Spleen (tissue), 11 donors: Measurements from ENCODE around the gene CD2. TPM values are rescaled to one million over a fixed set of nuclear protein-coding genes. Genes with fewer than 3 reads are reported as not detected.

ENCODE experiments used
- DNase-seq: peaks from one replicate; pipeline ENCODE4 v3.0.0-alpha.2; 2020
- H3K27ac ChIP-seq, 8 donors: fragments of 200-600 bp; sonication (generic) in 7 of 8; 1 replicate in 4 of 8; 2 replicates in 4 of 8; pipeline versions ENCODE4 v1.5.0 to v1.8.0; 2016 to 2021; ENCODE audit warnings: inconsistent platforms in 4 of 8, mild to moderate bottlenecking in 4 of 8, moderate library complexity in 1 of 8
- H3K27me3 ChIP-seq, 7 donors: fragments of 200-600 bp; sonication (generic) in 6 of 7; replicated peaks in 1 of 7; 1 replicate in 4 of 7; 2 replicates in 3 of 7; pipeline versions ENCODE4 v1.5.0 to v1.8.0; 2016 to 2021; ENCODE audit warnings: inconsistent platforms in 3 of 7, mild to moderate bottlenecking in 1 of 7
- H3K36me3 ChIP-seq, 6 donors: fragments of 200-600 bp; sonication (generic) in 5 of 6; 1 replicate in 4 of 6; 2 replicates in 2 of 6; pipeline versions ENCODE4 v1.5.0 to v1.8.0; 2016 to 2021; ENCODE audit warnings: inconsistent platforms in 2 of 6
- H3K4me1 ChIP-seq, 6 donors: fragments of 200-600 bp; sonication (generic) in 5 of 6; 1 replicate in 3 of 6; 2 replicates in 3 of 6; pipeline versions ENCODE4 v1.5.0 to v1.8.0; 2016 to 2021; ENCODE audit warnings: inconsistent platforms in 3 of 6
- H3K4me3 ChIP-seq, 8 donors: fragments of 200-600 bp; sonication (generic) in 7 of 8; 1 replicate in 4 of 8; 2 replicates in 4 of 8; pipeline versions ENCODE4 v1.5.0 to v1.8.0; 2016 to 2021; ENCODE audit warnings: inconsistent platforms in 4 of 8, mild to moderate bottlenecking in 4 of 8, moderate library complexity in 2 of 8
- H3K9me3 ChIP-seq, 8 donors: fragments of 200-600 bp; sonication (generic) in 7 of 8; 1 replicate in 4 of 8; 2 replicates in 4 of 8; pipeline versions ENCODE4 v1.5.0 to v1.8.0; 2016 to 2021; ENCODE audit warnings: inconsistent platforms in 4 of 8
- POLR2A ChIP-seq, 3 donors: fragments of 450-650 bp; IDR thresholded peaks; one replicate each; pipeline ENCODE4 v1.5.1; 2017; ENCODE audit warnings: antibody characterized with exemption in 3 of 3, mild to moderate bottlenecking in 1 of 3
- POLR2AphosphoS5 ChIP-seq, 3 donors: sonication (generic); formaldehyde crosslinking; IDR thresholded peaks; one replicate each; pipeline ENCODE4 v1.5.1; 2017; ENCODE audit warnings: antibody characterized with exemption in 3 of 3
- WGBS, 5 donors: extraction: QIAGEN DNeasy Blood & Tissue Kit in 3 of 5; methylation state at CpG; one replicate each; pipeline versions ENCODE4 v1.1.5 to v1.1.7; 2013 to 2018; 5-methylcytosine and 5-hydroxymethylcytosine counted together
- intact Hi-C: fragments of 100-400 bp; cut with DNase I; formaldehyde crosslinking; loops from one replicate; pipeline ENCODE4 v1.15.0; 2023; ENCODE audit warnings: low total_unique reads
- polyA plus RNA-seq, 3 donors: library from polyadenylated mRNA; stranded (reverse); fragments of 200-250 nt; gene quantifications; one replicate each; pipeline ENCODE4 v1.2.1, GENCODE V29; 2013
- total RNA-seq, 7 donors: library from RNA; depleted of rRNA in 3 of 7; stranded (reverse); fragments of >200 nt in 3 of 7; fragmentation: NEBNext Ultra II Directional in 4 of 7; extraction: Animal tissue kit (Norgen Biotek cat#: 25700) in 4 of 7; gene quantifications; one replicate each; pipeline versions ENCODE4 v1.1.0 to v1.2.1, GENCODE V29; 2016 to 2021
- TF ChIP-seq, protein P1 (sequence below), 11 experiments: fragments of 200-600 bp in 7 of 11; fragments of 450-650 bp in 4 of 11; sonication (generic) in 4 of 11; IDR thresholded peaks in 8 of 11; conservative IDR thresholded peaks in 3 of 11; 1 replicate in 7 of 11; 2 replicates in 4 of 11; pipeline versions ENCODE4 v1.4.0 to v1.8.0; 2016 to 2021; ENCODE audit warnings: antibody characterized with exemption in 11 of 11, inconsistent platforms in 4 of 11, mild to moderate bottlenecking in 1 of 11
- donor health status: healthy with polysubstance abuse.
- donor health status: DM: no; HTN: no; CAD: no; lungs with moderate emphysema.
- donor health status: DM: no; HTN: no; CAD: no.
- donor health status: Bipolar disorder and iron deficiency.
- donor health status: healthy.
- donor health status: DM: no; HTN: no; CAD: no.
- donor health status: DM: yes; HTN: yes; CAD: no.

CD2 gene
- total and polyA plus RNA-seq, 10 donors: 21.6 to 50.5 (median 30.1) TPM

DNA sequence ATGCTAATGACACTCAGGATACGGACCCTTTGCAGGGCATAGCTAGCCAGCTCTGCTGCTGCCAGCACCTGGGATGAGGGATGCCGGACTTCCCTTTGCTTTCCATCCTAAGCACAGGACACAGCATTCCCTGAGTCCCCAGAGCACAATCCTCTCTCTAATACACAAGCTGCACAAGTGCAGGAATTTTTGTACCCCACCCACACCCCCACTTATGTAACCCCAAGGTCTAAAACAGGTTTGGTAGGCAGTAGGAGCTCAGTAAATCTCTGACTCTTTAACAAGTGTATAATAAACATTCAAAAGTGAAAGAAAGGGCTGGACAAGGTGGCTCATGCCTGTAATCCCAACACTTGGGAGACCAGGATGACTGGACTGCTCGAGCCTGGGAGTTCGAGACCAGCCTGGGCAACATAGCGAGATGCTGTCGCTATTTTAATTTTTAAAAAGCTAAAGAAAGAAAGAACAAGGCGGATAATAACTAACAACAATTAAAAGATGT, 44.5 kb upstream of the CD2 start:
- no peak overlapping the region for H3K4me3 ChIP-seq
- H3K9me3 ChIP-seq: no peaks in the 10 kb centered on the region
- intact Hi-C loops: no loop called here
- DNase-seq: no peak
- H3K27me3 ChIP-seq: no peaks in the 10 kb centered on the region
- H3K4me1 ChIP-seq: no peaks in the 10 kb centered on the region
- no peak overlapping the region for H3K27ac ChIP-seq
- no peaks in the 10 kb centered on the region for H3K36me3 ChIP-seq
- 91 to 97% (median 94%) methylated on average over 7 of the region's 7 CpGs for WGBS, 5 donors
- TF ChIP-seq POLR2A (IDR thresholded peaks at IDR 0.05) (no peak), POLR2AphosphoS5 (IDR thresholded peaks at IDR 0.05) (no peak)
- TF ChIP-seq, protein P1, sequence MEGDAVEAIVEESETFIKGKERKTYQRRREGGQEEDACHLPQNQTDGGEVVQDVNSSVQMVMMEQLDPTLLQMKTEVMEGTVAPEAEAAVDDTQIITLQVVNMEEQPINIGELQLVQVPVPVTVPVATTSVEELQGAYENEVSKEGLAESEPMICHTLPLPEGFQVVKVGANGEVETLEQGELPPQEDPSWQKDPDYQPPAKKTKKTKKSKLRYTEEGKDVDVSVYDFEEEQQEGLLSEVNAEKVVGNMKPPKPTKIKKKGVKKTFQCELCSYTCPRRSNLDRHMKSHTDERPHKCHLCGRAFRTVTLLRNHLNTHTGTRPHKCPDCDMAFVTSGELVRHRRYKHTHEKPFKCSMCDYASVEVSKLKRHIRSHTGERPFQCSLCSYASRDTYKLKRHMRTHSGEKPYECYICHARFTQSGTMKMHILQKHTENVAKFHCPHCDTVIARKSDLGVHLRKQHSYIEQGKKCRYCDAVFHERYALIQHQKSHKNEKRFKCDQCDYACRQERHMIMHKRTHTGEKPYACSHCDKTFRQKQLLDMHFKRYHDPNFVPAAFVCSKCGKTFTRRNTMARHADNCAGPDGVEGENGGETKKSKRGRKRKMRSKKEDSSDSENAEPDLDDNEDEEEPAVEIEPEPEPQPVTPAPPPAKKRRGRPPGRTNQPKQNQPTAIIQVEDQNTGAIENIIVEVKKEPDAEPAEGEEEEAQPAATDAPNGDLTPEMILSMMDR (IDR thresholded peaks at IDR 0.05 in 8 of 11, conservative IDR thresholded peaks at IDR 0.05 in 3 of 11): no peak

DNA sequence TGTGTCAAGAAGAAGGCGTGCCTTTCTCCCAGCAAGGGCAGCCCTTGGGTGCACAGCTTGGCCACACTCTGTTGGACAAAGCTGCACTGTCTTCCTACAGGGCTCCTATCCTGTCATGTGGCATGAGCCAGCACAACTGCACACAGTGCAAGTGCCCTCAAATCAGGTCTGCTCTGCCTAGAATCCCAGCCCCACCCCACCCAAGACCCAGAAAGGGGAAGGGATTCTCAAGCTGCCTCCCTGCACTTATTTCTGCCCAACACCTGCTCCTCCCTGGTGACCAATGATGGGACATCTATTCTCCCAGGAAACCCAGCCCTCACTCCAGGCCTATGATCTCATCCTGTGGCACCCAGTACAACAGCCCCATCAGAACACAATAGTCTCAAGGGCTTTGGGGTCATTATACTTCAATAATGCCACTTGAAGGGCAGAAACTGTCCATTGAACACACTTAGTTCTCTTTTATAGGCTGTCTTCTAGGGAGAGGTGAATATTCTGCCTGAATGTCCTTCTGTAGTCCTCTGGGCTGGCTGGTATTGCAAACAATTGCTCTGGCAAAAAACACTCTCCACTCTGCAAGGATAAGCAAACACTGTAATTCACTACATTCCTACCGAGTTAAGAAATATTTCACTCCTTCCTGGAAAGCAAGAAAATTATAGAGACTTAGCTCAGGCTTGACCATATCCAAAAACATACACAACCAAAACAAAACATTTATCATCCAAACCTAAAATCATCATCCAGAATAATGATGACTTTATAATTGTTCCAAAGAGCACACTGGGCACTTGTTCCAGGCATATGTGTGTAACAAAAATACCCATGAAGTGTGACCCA, 43.6 kb upstream of the CD2 start:
- TF ChIP-seq POLR2AphosphoS5 (IDR thresholded peaks at IDR 0.05) (no peak), POLR2A (IDR thresholded peaks at IDR 0.05) (no peak)
- TF ChIP-seq, protein P1 (IDR thresholded peaks at IDR 0.05 in 8 of 11, conservative IDR thresholded peaks at IDR 0.05 in 3 of 11): no peak
- H3K27me3 ChIP-seq: no peaks in the 10 kb centered on the region
- H3K4me3 ChIP-seq: no peak overlapping the region
- no peak for DNase-seq
- H3K9me3 ChIP-seq: no peaks in the 10 kb centered on the region
- intact Hi-C loops: no loop called here
- WGBS, 5 donors: 84 to 90% (median 87%) methylated on average over 2 of the region's 2 CpGs
- no peaks in the 10 kb centered on the region for H3K36me3 ChIP-seq
- H3K27ac ChIP-seq: no peak overlapping the region
- H3K4me1 ChIP-seq: no peaks in the 10 kb centered on the region

DNA sequence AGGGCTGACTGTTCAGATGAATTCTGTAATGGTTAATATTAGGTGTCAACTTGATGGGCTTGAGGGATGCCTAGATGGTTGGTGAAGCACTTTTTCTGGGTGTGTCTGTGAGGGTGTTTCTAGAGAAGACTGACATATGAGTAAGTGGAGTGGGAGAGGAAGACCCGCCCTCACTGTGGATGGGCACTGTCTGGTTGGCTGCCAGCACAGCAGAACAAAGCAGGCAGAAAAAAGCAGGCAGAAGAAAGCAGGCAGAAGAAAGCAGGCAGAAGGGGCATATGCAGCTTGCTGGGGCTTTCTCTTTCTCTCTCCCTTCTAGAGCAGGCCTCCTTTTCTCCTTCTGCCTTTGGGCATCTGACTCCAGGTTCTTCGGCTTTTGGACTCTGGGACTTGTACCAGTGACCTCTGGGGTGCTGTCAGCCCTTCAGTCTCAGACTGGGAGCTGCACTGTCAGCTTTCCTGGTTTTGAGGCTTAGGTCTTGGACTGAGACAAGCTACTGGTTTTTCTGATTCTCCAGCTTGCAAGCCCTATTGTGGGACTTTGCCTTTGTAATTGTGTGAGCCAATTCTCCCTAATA, 42.9 kb upstream of the CD2 start:
- Histone ChIP-seq H3K36me3 (no peaks in the 10 kb centered on the region), H3K27me3 (no peaks in the 10 kb centered on the region), H3K4me1 (no peaks in the 10 kb centered on the region), H3K4me3 (no peak overlapping the region), H3K9me3 (no peaks in the 10 kb centered on the region), H3K27ac (no peak overlapping the region)
- intact Hi-C loops: no loop called here
- DNase-seq: no peak
- 76 to 98% (median 83%) methylated on average over 2 of the region's 2 CpGs for WGBS, 5 donors
- TF ChIP-seq POLR2AphosphoS5 (IDR thresholded peaks at IDR 0.05): no peak
- TF ChIP-seq, protein P1 (IDR thresholded peaks at IDR 0.05 in 8 of 11, conservative IDR thresholded peaks at IDR 0.05 in 3 of 11): no peak
- TF ChIP-seq POLR2A (IDR thresholded peaks at IDR 0.05): no peak

DNA sequence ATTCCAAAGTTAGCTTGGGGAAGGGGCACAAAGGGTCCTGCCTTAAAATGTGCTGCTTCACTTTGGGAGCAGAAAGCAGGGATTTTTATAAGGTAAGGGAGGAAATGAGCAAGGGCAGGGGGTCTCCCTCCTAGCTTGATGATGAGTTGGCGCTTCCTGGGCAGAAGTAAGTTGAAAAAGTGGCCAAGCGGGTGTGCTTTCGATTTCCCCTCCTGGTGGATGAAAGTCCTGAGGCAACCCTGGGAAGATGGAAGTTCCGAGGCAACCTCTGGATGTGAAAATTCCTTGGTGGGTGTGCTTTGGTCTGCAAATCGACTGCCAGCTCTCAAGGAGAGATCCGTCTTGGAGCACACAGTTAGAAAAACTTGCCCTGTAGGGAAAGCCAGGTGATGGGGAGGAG, 41.7 kb upstream of the CD2 start:
- TF ChIP-seq, protein P1 (IDR thresholded peaks at IDR 0.05 in 8 of 11, conservative IDR thresholded peaks at IDR 0.05 in 3 of 11): no peak
- TF ChIP-seq POLR2A (IDR thresholded peaks at IDR 0.05) (no peak), POLR2AphosphoS5 (IDR thresholded peaks at IDR 0.05) (no peak)
- Histone ChIP-seq H3K4me1 (no peaks in the 10 kb centered on the region), H3K27me3 (no peaks in the 10 kb centered on the region), H3K36me3 (no peaks in the 10 kb centered on the region), H3K9me3 (no peaks in the 10 kb centered on the region), H3K4me3 (no peak overlapping the region), H3K27ac (no peak overlapping the region)
- DNase-seq: no peak
- intact Hi-C loops: no loop called here
- 33 to 59% (median 56%) methylated on average over 6 of the region's 6 CpGs for WGBS, 5 donors
